Osteocyte (in vitro differentiated cells): ENCODE data around the gene CGREF1. TPM values are rescaled to one million over a fixed set of nuclear protein-coding genes. Genes with fewer than 3 reads are reported as not detected.

Experiments used
- DNase-seq: peaks from one replicate; pipeline ENCODE4 v3.0.0; 2021; ENCODE audit warnings: mixed read lengths; ENCODE audit not compliant: unreplicated experiment; ENCODE audit errors: extremely low spot score
- H3K27ac Mint-ChIP-seq: one replicate; pipeline ENCODE4 v1.8.0; 2021; ENCODE audit warnings: mild to moderate bottlenecking, mixed read lengths; ENCODE audit not compliant: unreplicated experiment
- H3K27me3 Mint-ChIP-seq: one replicate; pipeline ENCODE4 v1.8.0; 2021; ENCODE audit warnings: mixed read lengths; ENCODE audit not compliant: unreplicated experiment
- H3K36me3 Mint-ChIP-seq: one replicate; pipeline ENCODE4 v1.8.0; 2021; ENCODE audit warnings: mixed read lengths; ENCODE audit not compliant: unreplicated experiment
- H3K4me1 Mint-ChIP-seq: one replicate; pipeline ENCODE4 v1.8.0; 2021; ENCODE audit warnings: mixed read lengths; ENCODE audit not compliant: unreplicated experiment
- H3K4me3 Mint-ChIP-seq: one replicate; pipeline ENCODE4 v1.8.0; 2021; ENCODE audit warnings: mild to moderate bottlenecking, moderate library complexity, mixed read lengths; ENCODE audit not compliant: unreplicated experiment
- H3K9me3 Mint-ChIP-seq: one replicate; pipeline ENCODE4 v1.8.0; 2021; ENCODE audit warnings: mixed read lengths; ENCODE audit not compliant: unreplicated experiment
- total RNA-seq: library from RNA; stranded (reverse); gene quantifications from 2 replicates; pipeline ENCODE4 v1.2.1, GENCODE V29; 2021
- TF ChIP-seq, protein P1 (sequence below): fragments of 200-600 bp; sonication (generic); IDR thresholded peaks from 2 replicates; pipeline ENCODE4 v1.5.0; 2021; ENCODE audit warnings: antibody characterized with exemption, mild to moderate bottlenecking, moderate library complexity

The CGREF1 gene
- total RNA-seq, 1 donor from 2014 or later: 1.9 TPM

DNA sequence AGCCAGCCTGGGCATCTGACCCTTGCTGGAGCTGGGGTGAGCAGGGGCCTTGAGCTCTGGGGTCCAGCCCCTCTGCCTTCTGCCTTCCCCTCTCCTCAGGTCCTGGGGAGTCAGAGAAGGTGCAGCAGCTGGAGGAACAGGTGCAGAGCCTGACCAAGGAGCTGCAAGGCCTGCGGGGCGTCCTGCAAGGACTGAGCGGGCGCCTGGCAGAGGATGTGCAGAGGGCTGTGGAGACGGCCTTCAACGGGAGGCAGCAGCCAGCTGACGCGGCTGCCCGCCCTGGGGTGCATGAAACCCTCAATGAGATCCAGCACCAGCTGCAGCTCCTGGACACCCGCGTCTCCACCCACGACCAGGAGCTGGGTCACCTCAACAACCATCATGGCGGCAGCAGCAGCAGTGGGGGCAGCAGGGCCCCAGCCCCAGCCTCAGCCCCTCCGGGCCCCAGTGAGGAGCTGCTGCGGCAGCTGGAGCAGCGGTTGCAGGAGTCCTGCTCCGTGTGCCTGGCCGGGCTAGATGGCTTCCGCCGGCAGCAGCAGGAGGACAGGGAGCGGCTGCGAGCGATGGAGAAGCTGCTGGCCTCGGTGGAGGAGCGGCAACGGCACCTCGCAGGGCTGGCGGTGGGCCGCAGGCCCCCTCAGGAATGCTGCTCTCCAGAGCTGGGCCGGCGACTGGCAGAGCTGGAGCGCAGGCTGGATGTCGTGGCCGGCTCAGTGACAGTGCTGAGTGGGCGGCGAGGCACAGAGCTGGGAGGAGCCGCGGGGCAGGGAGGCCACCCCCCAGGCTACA is 36.8 kb downstream of the CGREF1 start:
- Mint-ChIP-seq H3K4me3 (no peak overlapping the region), H3K27me3 (no peaks in the 10 kb centered on the region), H3K27ac (no peak overlapping the region), H3K4me1 (peaks cover 54% of the 10 kb centered on the region), H3K36me3 (peaks cover 4% of the 10 kb centered on the region), H3K9me3 (no peaks in the 10 kb centered on the region)
- TF ChIP-seq, protein P1, sequence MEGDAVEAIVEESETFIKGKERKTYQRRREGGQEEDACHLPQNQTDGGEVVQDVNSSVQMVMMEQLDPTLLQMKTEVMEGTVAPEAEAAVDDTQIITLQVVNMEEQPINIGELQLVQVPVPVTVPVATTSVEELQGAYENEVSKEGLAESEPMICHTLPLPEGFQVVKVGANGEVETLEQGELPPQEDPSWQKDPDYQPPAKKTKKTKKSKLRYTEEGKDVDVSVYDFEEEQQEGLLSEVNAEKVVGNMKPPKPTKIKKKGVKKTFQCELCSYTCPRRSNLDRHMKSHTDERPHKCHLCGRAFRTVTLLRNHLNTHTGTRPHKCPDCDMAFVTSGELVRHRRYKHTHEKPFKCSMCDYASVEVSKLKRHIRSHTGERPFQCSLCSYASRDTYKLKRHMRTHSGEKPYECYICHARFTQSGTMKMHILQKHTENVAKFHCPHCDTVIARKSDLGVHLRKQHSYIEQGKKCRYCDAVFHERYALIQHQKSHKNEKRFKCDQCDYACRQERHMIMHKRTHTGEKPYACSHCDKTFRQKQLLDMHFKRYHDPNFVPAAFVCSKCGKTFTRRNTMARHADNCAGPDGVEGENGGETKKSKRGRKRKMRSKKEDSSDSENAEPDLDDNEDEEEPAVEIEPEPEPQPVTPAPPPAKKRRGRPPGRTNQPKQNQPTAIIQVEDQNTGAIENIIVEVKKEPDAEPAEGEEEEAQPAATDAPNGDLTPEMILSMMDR: no peak
- DNase-seq: no peak

DNA sequence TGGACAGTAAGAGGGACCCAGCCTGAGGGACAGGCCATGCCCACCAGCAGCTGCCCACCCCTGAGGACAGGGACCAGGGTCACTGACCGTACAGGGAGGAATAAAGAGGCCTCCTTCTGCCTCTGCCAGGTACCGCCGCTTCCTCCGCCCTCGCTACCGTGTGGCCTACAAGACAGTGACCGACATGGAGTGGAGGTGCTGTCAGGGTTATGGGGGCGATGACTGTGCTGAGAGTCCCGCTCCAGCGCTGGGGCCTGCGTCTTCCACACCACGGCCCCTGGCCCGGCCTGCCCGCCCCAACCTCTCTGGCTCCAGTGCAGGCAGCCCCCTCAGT is 38.4 kb downstream of the CGREF1 start:
- Mint-ChIP-seq H3K9me3 (no peaks in the 10 kb centered on the region), H3K4me3 (peak overlapping the region; percentile 91), H3K4me1 (peaks cover 56% of the 10 kb centered on the region), H3K27ac (peak overlapping the region; percentile 85), H3K27me3 (no peaks in the 10 kb centered on the region), H3K36me3 (peaks cover 4% of the 10 kb centered on the region)
- TF ChIP-seq, protein P1: no peak
- no peak for DNase-seq

DNA sequence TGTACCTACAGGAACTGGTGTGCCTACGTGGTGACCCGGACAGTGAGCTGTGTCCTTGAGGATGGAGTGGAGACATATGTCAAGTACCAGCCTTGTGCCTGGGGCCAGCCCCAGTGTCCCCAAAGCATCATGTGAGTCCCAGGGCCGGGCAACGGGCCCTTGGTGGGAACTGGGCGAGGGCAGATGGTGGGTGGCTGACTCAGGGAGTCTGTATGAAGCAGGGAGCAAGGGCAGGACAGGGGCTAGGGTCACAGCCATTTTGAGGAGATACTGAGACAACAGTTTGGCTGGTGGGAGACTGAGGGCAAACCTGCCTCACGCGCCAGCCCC is 38.8 kb downstream of the CGREF1 start:
- H3K36me3 Mint-ChIP-seq: peaks cover 4% of the 10 kb centered on the region
- TF ChIP-seq, protein P1: no peak
- H3K27me3 Mint-ChIP-seq: no peaks in the 10 kb centered on the region
- no peak for DNase-seq
- H3K4me3 Mint-ChIP-seq: peak overlapping the region; percentile 91
- peaks cover 56% of the 10 kb centered on the region for H3K4me1 Mint-ChIP-seq
- H3K27ac Mint-ChIP-seq: peak overlapping the region; percentile 85
- no peaks in the 10 kb centered on the region for H3K9me3 Mint-ChIP-seq

DNA sequence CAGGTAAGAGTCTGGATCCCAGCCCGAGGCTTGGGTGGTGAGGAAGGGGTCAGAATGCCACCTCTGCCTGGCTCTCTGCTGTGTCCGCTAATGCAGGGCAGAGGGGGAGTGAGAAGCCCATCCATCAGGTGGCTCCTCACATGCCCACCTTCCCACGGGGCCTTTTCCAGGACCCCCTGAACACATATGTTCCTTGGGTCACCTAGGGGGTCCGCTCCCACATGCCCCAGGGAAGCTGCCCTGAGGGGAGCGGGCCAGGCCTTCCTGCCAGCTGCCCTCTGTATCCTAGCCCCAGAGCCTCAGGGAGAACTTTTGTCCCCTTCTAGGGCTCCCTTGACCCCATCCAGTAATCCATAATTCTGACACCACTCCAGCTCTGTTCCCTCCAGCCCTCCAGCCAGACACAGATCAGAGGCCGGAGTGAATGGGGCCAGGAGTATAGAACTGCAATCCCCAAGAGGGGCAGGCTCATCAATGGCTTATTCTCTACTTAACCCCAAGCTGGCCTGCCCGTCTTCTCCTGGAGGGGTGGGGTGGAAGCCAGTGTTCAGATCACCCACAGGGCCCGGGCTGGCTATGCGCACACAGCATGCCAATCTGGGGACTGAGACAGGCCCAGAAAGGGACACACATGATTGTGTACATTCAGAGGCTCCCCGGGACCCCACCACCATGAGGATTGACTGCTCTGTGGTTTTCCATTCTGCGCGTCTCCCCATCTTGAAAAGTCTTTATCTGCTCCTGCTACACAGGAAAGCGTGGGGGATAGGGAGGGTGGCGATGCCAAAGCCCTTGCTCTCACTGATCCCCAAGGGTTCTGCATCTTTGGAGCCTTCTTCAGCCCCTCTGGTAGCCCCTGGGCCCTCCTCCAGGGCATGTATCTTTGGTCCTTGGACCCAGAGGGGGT is 39.4 kb downstream of the CGREF1 start:
- H3K27me3 Mint-ChIP-seq: no peaks in the 10 kb centered on the region
- no peaks in the 10 kb centered on the region for H3K9me3 Mint-ChIP-seq
- H3K36me3 Mint-ChIP-seq: peaks cover 4% of the 10 kb centered on the region
- no peak for DNase-seq
- peak overlapping the region; percentile 91 for H3K4me3 Mint-ChIP-seq
- TF ChIP-seq, protein P1: no peak
- H3K4me1 Mint-ChIP-seq: peaks cover 61% of the 10 kb centered on the region
- peak overlapping the region; percentile 85 for H3K27ac Mint-ChIP-seq
